ENCODE measurements around the gene OR8B4.
"Not testable (repeated sequence)": the region's sequence is repeated elsewhere in the genome, so short reads cannot be mapped to it uniquely, and the experiment has no call there.

OR8B4 gene

GRCh38 chr11:124424384-124424921 is at the start of gene OR8B4:
TSS of gene OR8B4 (minus strand) at chr11:124424871. CDS start at chr11:124424871, 0 bp downstream.
- FAIRE-seq (no peak), DNase-seq (ENCODE audit: low spot score) (no peak)

GRCh38 chr11:124474079-124474478 is 49.4 kb upstream of the OR8B4 start:
- DNase-seq (ENCODE audit: low spot score) (no peak), FAIRE-seq (no peak)

GRCh38 chr11:124473476-124473875 is 48.8 kb upstream of the OR8B4 start:
- DNase-seq (ENCODE audit: low spot score) (no peak), FAIRE-seq (no peak)

- DNase-seq (ENCODE audit: low spot score) (no peak), FAIRE-seq (no peak)
Observed at GRCh38 chr11:124470561-124471227, 46.0 kb upstream of the OR8B4 start.

- FAIRE-seq, result no peak
Observed at GRCh38 chr11:124467381-124467927, 42.8 kb upstream of the OR8B4 start.

GRCh38 chr11:124465368-124465767 is 40.7 kb upstream of the OR8B4 start:
- FAIRE-seq (no peak), DNase-seq (ENCODE audit: low spot score) (no peak)

More at GRCh38 chr11:124467381-124467927, 42.8 kb upstream of the OR8B4 start:
- no peak for DNase-seq (ENCODE audit: low spot score)

GRCh38 chr11:124463990-124464389 is 39.3 kb upstream of the OR8B4 start:
- DNase-seq (ENCODE audit: low spot score) (no peak), FAIRE-seq (no peak)

GRCh38 chr11:124463324-124463723 is 38.7 kb upstream of the OR8B4 start:
- FAIRE-seq, result no peak

GRCh38 chr11:124460459-124460858 is 35.8 kb upstream of the OR8B4 start:
- DNase-seq (ENCODE audit: low spot score), result no peak
- no peak for FAIRE-seq

More at GRCh38 chr11:124463324-124463723, 38.7 kb upstream of the OR8B4 start:
- DNase-seq (ENCODE audit: low spot score), result no peak

GRCh38 chr11:124459379-124459778 is 34.7 kb upstream of the OR8B4 start:
- DNase-seq (ENCODE audit: low spot score); FAIRE-seq: not testable (repeated sequence)

GRCh38 chr11:124454552-124454951 is 29.9 kb upstream of the OR8B4 start:
- no peak for DNase-seq (ENCODE audit: low spot score)
- no peak for FAIRE-seq

GRCh38 chr11:124446916-124447315 is 22.2 kb upstream of the OR8B4 start:
- FAIRE-seq (no peak), DNase-seq (ENCODE audit: low spot score) (no peak)

- no peak for DNase-seq (ENCODE audit: low spot score)
- no peak for FAIRE-seq
Observed at GRCh38 chr11:124445646-124446150, 21.0 kb upstream of the OR8B4 start, which contains the start of gene OR8B8. TSS of gene OR8B8 (minus strand) at chr11:124445696. CDS start at chr11:124441085, 4,611 bp downstream.

GRCh38 chr11:124442847-124443246 is 18.2 kb upstream of the OR8B4 start:
- DNase-seq (ENCODE audit: low spot score), result no peak
- no peak for FAIRE-seq

GRCh38 chr11:124442442-124442841 is 17.8 kb upstream of the OR8B4 start:
- DNase-seq (ENCODE audit: low spot score) (no peak), FAIRE-seq (no peak)

- DNase-seq (ENCODE audit: low spot score) (no peak), FAIRE-seq (no peak)
Observed at GRCh38 chr11:124441519-124441918, 16.8 kb upstream of the OR8B4 start.

- DNase-seq (ENCODE audit: low spot score), result no peak
- no peak for FAIRE-seq
Observed at GRCh38 chr11:124441081-124441480, 16.4 kb upstream of the OR8B4 start.

- DNase-seq (ENCODE audit: low spot score) (no peak), FAIRE-seq (no peak)
Observed at GRCh38 chr11:124440608-124441007, 15.9 kb upstream of the OR8B4 start.

- DNase-seq (ENCODE audit: low spot score) (no peak), FAIRE-seq (no peak)
Observed at GRCh38 chr11:124434699-124435098, 10.0 kb upstream of the OR8B4 start.

GRCh38 chr11:124429599-124429998 is 4.9 kb upstream of the OR8B4 start:
- FAIRE-seq (no peak), DNase-seq (ENCODE audit: low spot score) (no peak)

GRCh38 chr11:124421043-124421442 is 3.6 kb downstream of the OR8B4 start:
- FAIRE-seq (no peak), DNase-seq (ENCODE audit: low spot score) (no peak)

- FAIRE-seq, result no peak
- peak; percentile 21 for DNase-seq (ENCODE audit: low spot score)
Observed at GRCh38 chr11:124415356-124415923, 9.2 kb downstream of the OR8B4 start.
